H1 (cell line): ENCODE data around the gene QRSL1. TPM values are rescaled to one million over a fixed set of nuclear protein-coding genes. Genes with fewer than 3 reads are reported as not detected.

Experiments
- CTCF ChIA-PET: fragments of 300-600 bp; sonication (Branson Sonifier 250); formaldehyde crosslinking; loops from one replicate; lab custom pipeline; 2021; ENCODE audit not compliant: partially characterized antibody; lab: Charles Lee
- POLR2A ChIA-PET: fragments of 300-600 bp; sonication (Branson Sonifier 250); formaldehyde crosslinking; loops from one replicate; lab custom pipeline; 2021; ENCODE audit warnings: inconsistent platforms; ENCODE audit not compliant: partially characterized antibody; lab: Charles Lee
- DNase-seq, 2 experiments: peaks; one replicate each; pipeline versions ENCODE4 v3.0.0 to v3.0.0-alpha.2; 2010 to 2022; ENCODE audit warnings: low spot score in 2 of 2, low read depth in 1 of 2, mixed read lengths in 1 of 2
- FAIRE-seq: peaks from 2 replicates; lab custom pipeline; 2011; peaks lifted over from hg19 to GRCh38; lab: Jason Lieb, UNC
- H2AFZ ChIP-seq: 2 replicates; pipeline ENCODE4 v1.8.1; 2012; ENCODE audit warnings: low read length, inconsistent platforms
- H2AK5ac ChIP-seq: 2 replicates; pipeline ENCODE4 v1.6.1; 2013; ENCODE audit warnings: low read depth, low read length
- H2BK120ac ChIP-seq: replicated peaks from 2 replicates; pipeline ENCODE3; 2013; ENCODE audit warnings: low read depth, low read length, inconsistent platforms
- H2BK12ac ChIP-seq: 2 replicates; pipeline ENCODE4 v1.6.1; 2013; ENCODE audit warnings: low read depth, low read length
- H2BK15ac ChIP-seq: 2 replicates; pipeline ENCODE4 v1.6.1; 2013; ENCODE audit warnings: low read length
- H2BK20ac ChIP-seq: 2 replicates; pipeline ENCODE4 v1.6.1; 2013; ENCODE audit warnings: low read length
- H2BK5ac ChIP-seq: 2 replicates; pipeline ENCODE4 v1.6.1; 2013; ENCODE audit warnings: low read depth, low read length
- H3K14ac ChIP-seq: 2 replicates; pipeline ENCODE4 v1.6.1; 2013; ENCODE audit warnings: inconsistent platforms; ENCODE audit not compliant: insufficient read length
- H3K18ac ChIP-seq: 2 replicates; pipeline ENCODE4 v1.6.1; 2013; ENCODE audit warnings: low read length; ENCODE audit errors: extremely low read depth
- H3K23ac ChIP-seq: 2 replicates; pipeline ENCODE4 v1.6.1; 2013; ENCODE audit warnings: inconsistent platforms; ENCODE audit not compliant: insufficient read length
- H3K23me2 ChIP-seq: 2 replicates; pipeline ENCODE4 v1.6.1; 2013; ENCODE audit warnings: low read depth, low read length
- H3K27ac ChIP-seq: 2 replicates; pipeline ENCODE4 v1.6.1; 2011; ENCODE audit warnings: low read depth, low read length, inconsistent platforms
- H3K27me3 ChIP-seq, 4 experiments: replicated peaks in 1 of 4; 1 replicate in 1 of 4; 2 replicates in 3 of 4; pipeline versions ENCODE4 v1.6.1 to v1.8.1; 2011 to 2013; ENCODE audit warnings: low read length in 3 of 4, mild to moderate bottlenecking in 3 of 4, inconsistent platforms in 2 of 4, mixed read lengths in 2 of 4, moderate library complexity in 1 of 4; ENCODE audit not compliant: control insufficient read depth in 3 of 4, insufficient read depth in 3 of 4; ENCODE audit errors: extremely low read depth in 1 of 4
- H3K36me3 ChIP-seq, 4 experiments: 2 replicates each; pipeline versions ENCODE4 v1.6.1 to v1.8.1; 2011 to 2013; ENCODE audit warnings: mild to moderate bottlenecking in 4 of 4, low read length in 3 of 4, moderate library complexity in 2 of 4, control low read depth in 1 of 4, inconsistent platforms in 1 of 4; ENCODE audit not compliant: insufficient read depth in 4 of 4, control insufficient read depth in 2 of 4
- H3K4ac ChIP-seq: replicated peaks from 2 replicates; pipeline ENCODE3; 2013; ENCODE audit warnings: low read length, low read depth, mixed read lengths, inconsistent platforms; ENCODE audit not compliant: insufficient read length
- H3K4me1 ChIP-seq, 4 experiments: replicated peaks in 1 of 4; 1 replicate in 1 of 4; 2 replicates in 3 of 4; pipeline versions ENCODE4 v1.6.1 to v1.8.1; 2011 to 2013; ENCODE audit warnings: low read length in 3 of 4, inconsistent platforms in 2 of 4, mixed read lengths in 1 of 4; ENCODE audit not compliant: insufficient read depth in 4 of 4, control insufficient read depth in 3 of 4
- H3K4me2 ChIP-seq, 2 experiments: 2 replicates each; pipeline versions ENCODE4 v1.6.1 to v1.8.1; 2011 to 2013; ENCODE audit warnings: low read depth in 2 of 2, low read length in 2 of 2, control low read depth in 1 of 2, inconsistent platforms in 1 of 2, mild to moderate bottlenecking in 1 of 2; ENCODE audit not compliant: insufficient read depth in 1 of 2
- H3K4me3 ChIP-seq, 4 experiments: fragments of 200-600, 300-600 bp in 1 of 4; sonication (generic), shearing (Covaris generic), sonication (Bioruptor Twin) in 1 of 4; 2 replicates each; pipeline versions ENCODE4 v1.5.1 to v1.8.1; 2011 to 2016; ENCODE audit warnings: low read length in 4 of 4, low read depth in 3 of 4, control low read depth in 2 of 4, inconsistent platforms in 2 of 4, mild to moderate bottlenecking in 2 of 4, mixed read lengths in 1 of 4, moderate library complexity in 1 of 4; ENCODE audit not compliant: insufficient read depth in 2 of 4; ENCODE audit errors: extremely low read depth in 1 of 4
- H3K56ac ChIP-seq: replicated peaks from 2 replicates; pipeline ENCODE3; 2013; ENCODE audit warnings: low read depth, mild to moderate bottlenecking, mixed read lengths, low read length, inconsistent platforms; ENCODE audit not compliant: insufficient read length
- H3K79me1 ChIP-seq: 2 replicates; pipeline ENCODE4 v1.6.1; 2013; ENCODE audit warnings: low read depth, low read length, control low read depth
- H3K79me2 ChIP-seq, 2 experiments: 2 replicates each; pipeline versions ENCODE4 v1.6.1 to v1.8.1; 2012 to 2013; ENCODE audit warnings: low read length in 2 of 2, mild to moderate bottlenecking in 2 of 2, inconsistent platforms in 1 of 2; ENCODE audit not compliant: insufficient read depth in 2 of 2, control insufficient read depth in 1 of 2
- H3K9ac ChIP-seq, 4 experiments: replicated peaks in 1 of 4; 1 replicate in 1 of 4; 2 replicates in 3 of 4; pipeline versions ENCODE4 v1.6.1 to v1.8.1; 2011 to 2013; ENCODE audit warnings: low read depth in 3 of 4, low read length in 3 of 4, control low read depth in 2 of 4, mild to moderate bottlenecking in 2 of 4, moderate library complexity in 2 of 4, inconsistent platforms in 1 of 4; ENCODE audit errors: extremely low read depth in 1 of 4
- H3K9me3 ChIP-seq, 2 experiments: 2 replicates each; pipeline versions ENCODE4 v1.6.1 to v1.8.1; 2012 to 2013; ENCODE audit warnings: mild to moderate bottlenecking in 2 of 2, moderate library complexity in 2 of 2, control low read depth in 1 of 2, inconsistent platforms in 1 of 2, low read depth in 1 of 2, low read length in 1 of 2, mixed read lengths in 1 of 2; ENCODE audit not compliant: insufficient read depth in 2 of 2
- H4K20me1 ChIP-seq, 2 experiments: replicated peaks in 1 of 2; 2 replicates each; pipeline versions ENCODE3 to v1.8.1; 2011 to 2013; ENCODE audit warnings: inconsistent platforms in 2 of 2, low read length in 2 of 2, mild to moderate bottlenecking in 1 of 2; ENCODE audit not compliant: insufficient read depth in 2 of 2, control insufficient read depth in 1 of 2
- H4K5ac ChIP-seq: 2 replicates; pipeline ENCODE4 v1.6.1; 2013; ENCODE audit warnings: low read length, low read depth, mixed read lengths, inconsistent platforms; ENCODE audit not compliant: insufficient read length
- H4K8ac ChIP-seq: 2 replicates; pipeline ENCODE4 v1.8.0; 2013; ENCODE audit warnings: mild to moderate bottlenecking, moderate library complexity, low read length, inconsistent platforms; ENCODE audit not compliant: insufficient read depth; ENCODE audit errors: extremely low read depth
- H4K91ac ChIP-seq: replicated peaks from 2 replicates; pipeline ENCODE3; 2013; ENCODE audit warnings: low read length, mixed read lengths, inconsistent platforms; ENCODE audit not compliant: insufficient read length
- ASH2L ChIP-seq: fragments of 200-600, 300-600 bp; sonication (generic); IDR thresholded peaks from one replicate; pipeline ENCODE4 v1.7.1; 2017; ENCODE audit warnings: low read length
- CEBPB ChIP-seq: IDR thresholded peaks from 2 replicates; pipeline ENCODE4 v1.6.1; 2012; ENCODE audit warnings: low read depth, low read length
- CHD1 ChIP-seq: IDR thresholded peaks from 2 replicates; pipeline ENCODE4 v1.6.1; 2012; ENCODE audit warnings: low read depth, low read length, improper control_type of control experiment
- CTBP2 ChIP-seq: IDR thresholded peaks from 2 replicates; pipeline ENCODE4 v1.7.0; 2011; ENCODE audit warnings: borderline replicate concordance, mild to moderate bottlenecking, moderate library complexity, mixed read lengths, low read length; ENCODE audit not compliant: insufficient read depth, insufficient read length
- EGR1 ChIP-seq: IDR thresholded peaks from 2 replicates; pipeline ENCODE4 v1.6.1; 2011; ENCODE audit warnings: low read depth, low read length, borderline replicate concordance
- GABPA ChIP-seq: IDR thresholded peaks from 2 replicates; pipeline ENCODE4 v1.6.1; 2011; ENCODE audit warnings: mild to moderate bottlenecking, low read length, moderate library complexity, borderline replicate concordance; ENCODE audit not compliant: insufficient read depth
- MAX ChIP-seq: IDR thresholded peaks from 2 replicates; pipeline ENCODE4 v1.6.1; 2012; ENCODE audit warnings: inconsistent platforms
- RNF2 ChIP-seq: fragments of 200-900, 300-1000 bp; sonication (generic); IDR thresholded peaks from 2 replicates; pipeline ENCODE4 v1.7.1; 2016; ENCODE audit warnings: borderline replicate concordance, low read depth, mild to moderate bottlenecking, antibody characterized with exemption, low read length; ENCODE audit not compliant: poor library complexity, severe bottlenecking; ENCODE audit errors: missing control alignments
- RXRA ChIP-seq: IDR thresholded peaks from 2 replicates; pipeline ENCODE4 v1.6.1; 2011; ENCODE audit warnings: low read depth, mild to moderate bottlenecking, low read length, moderate library complexity; ENCODE audit not compliant: insufficient read depth
- SRF ChIP-seq: IDR thresholded peaks from 2 replicates; pipeline ENCODE4 v1.6.1; 2011; ENCODE audit warnings: mild to moderate bottlenecking, low read depth, low read length, moderate library complexity
- TAF7 ChIP-seq: optimal IDR thresholded peaks from 2 replicates; pipeline ENCODE3; 2011; ENCODE audit warnings: low read depth, mild to moderate bottlenecking, inconsistent platforms, low read length, moderate library complexity, borderline replicate concordance
- YY1 ChIP-seq: IDR thresholded peaks from 2 replicates; pipeline ENCODE4 v1.6.1; 2011; ENCODE audit warnings: low read depth, mild to moderate bottlenecking, low read length
- ZNF274 ChIP-seq: IDR thresholded peaks from 2 replicates; pipeline ENCODE4 v1.7.0; 2012; ENCODE audit warnings: low read length, borderline replicate concordance; ENCODE audit errors: extremely low read depth
- WGBS, 2 experiments: shearing (Covaris generic) in 1 of 2; methylation state at CpG; one replicate each; pipeline versions ENCODE4 v1.1.6 to v1.1.7; 2013 to 2015; ENCODE audit warnings: low lambda C conversion rate in 2 of 2, mixed read lengths in 2 of 2, inconsistent platforms in 1 of 2, low coverage in 1 of 2, missing lambda C conversion rate in 1 of 2; ENCODE audit not compliant: insufficient replicate concordance in 2 of 2, insufficient coverage in 1 of 2, insufficient read length in 1 of 2; ENCODE audit errors: extremely low coverage in 1 of 2, missing lambda C conversion rate in 1 of 2; 5-methylcytosine and 5-hydroxymethylcytosine counted together
- polyA plus RNA-seq, 7 experiments: library from polyadenylated mRNA; depleted of rRNA in 3 of 7; stranded (reverse) in 5 of 7; unstranded in 2 of 7; fragments of >200 nt in 5 of 7; fragments of 200-250 nt in 2 of 7; gene quantifications; 1 replicate in 5 of 7; 2 replicates in 1 of 7; 4 replicates in 1 of 7; pipeline versions ENCODE4 v1.2.1 to v1.2.3, GENCODE V29; 2011 to 2013; ENCODE audit warnings: missing spikeins in 2 of 7, mixed read lengths in 2 of 7
- total RNA-seq: library from RNA; stranded (reverse); fragmentation: NEBNext Ultra II Directional; extraction: Animal tissue kit (Norgen Biotek cat#: 25700); gene quantifications from 2 replicates; pipeline ENCODE4 v1.2.1, GENCODE V29; 2021

QRSL1 gene
- total and polyA plus RNA-seq, 2 of the 8 experiments (the other 6 are each of a cell fraction or from before 2014, with no cell fraction given), result 7.8 to 22.2 TPM

GRCh38 chr6:106623039-106623438 is 6.3 kb upstream of the QRSL1 start:
- H3K23ac ChIP-seq, result no peak overlapping the region
- DNase-seq, result no peak
- no peak for TF ChIP-seq CHD1
- TF ChIP-seq EGR1, result no peak
- TF ChIP-seq ZNF274, result no peak
- no peak for TF ChIP-seq CEBPB
- TF ChIP-seq CTBP2, result no peak
- no peak for TF ChIP-seq RXRA
- TF ChIP-seq YY1, result no peak
- no peak for TF ChIP-seq TAF7
- TF ChIP-seq RNF2, result no peak
- no peak for TF ChIP-seq SRF
- no peak for TF ChIP-seq GABPA
- TF ChIP-seq ASH2L, result no peak
- TF ChIP-seq MAX, result no peak
- TF ChIP-seq, all 59 proteins: peak for 0
- Histone ChIP-seq H3K36me3 (peaks cover 2 to 20% (median 12%) of the 10 kb centered on the region in 4 experiments; a peak in 6 of 8 replicates), H2BK20ac (no peak overlapping the region), H3K23me2 (no peaks in the 10 kb centered on the region), H3K4me1 (peaks cover 0 to 10% (median 4%) of the 10 kb centered on the region in 4 experiments; a peak in 3 of 7 replicates), H4K91ac (no peak overlapping the region), H3K9me3 (peaks cover 12 to 13% of the 10 kb centered on the region in 2 experiments), H3K4ac (no peak overlapping the region), H3K27ac (no peak overlapping the region), H3K27me3 (no peaks in the 10 kb centered on the region), H3K56ac (no peak overlapping the region), H4K5ac (no peak overlapping the region), H3K79me2 (no peaks in the 10 kb centered on the region), H2BK15ac (no peak overlapping the region), H4K20me1 (no peaks in the 10 kb centered on the region), H3K4me2 (no peak overlapping the region), H3K14ac (no peak overlapping the region), H2BK12ac (no peak overlapping the region), H3K4me3 (no peak overlapping the region), H3K18ac (no peak overlapping the region), H4K8ac (no peak overlapping the region), H2BK120ac (no peak overlapping the region), H2AK5ac (no peak overlapping the region), H3K79me1 (no peaks in the 10 kb centered on the region), H3K9ac (no peak overlapping the region), H2BK5ac (no peak overlapping the region), H2AFZ (no peak overlapping the region)
- FAIRE-seq, result no peak
- 100% methylated on average over 1 of the region's 1 CpG; no CpG with 5 or more reads in 1 of the 2 experiments for WGBS, 2 experiments
- ChIA-PET POLR2A (no interaction called here), CTCF (no interaction called here)
